AG10803 (cell line): Measurements from ENCODE around the gene ARFIP1.

ENCODE experiments used
- DNase-seq: peaks from one replicate; pipeline ENCODE4 v3.0.0; 2010; ENCODE audit warnings: low read depth
- H3K4me3 ChIP-seq: 2 replicates; pipeline ENCODE4 v1.5.1; 2011; ENCODE audit warnings: mild to moderate bottlenecking, low read length, control low read depth
- TF ChIP-seq, protein P1 (sequence below): conservative IDR thresholded peaks from 2 replicates; pipeline ENCODE4 v1.5.1; 2011; ENCODE audit warnings: mild to moderate bottlenecking, low read length, control low read depth, inconsistent platforms

The ARFIP1 gene

DNA sequence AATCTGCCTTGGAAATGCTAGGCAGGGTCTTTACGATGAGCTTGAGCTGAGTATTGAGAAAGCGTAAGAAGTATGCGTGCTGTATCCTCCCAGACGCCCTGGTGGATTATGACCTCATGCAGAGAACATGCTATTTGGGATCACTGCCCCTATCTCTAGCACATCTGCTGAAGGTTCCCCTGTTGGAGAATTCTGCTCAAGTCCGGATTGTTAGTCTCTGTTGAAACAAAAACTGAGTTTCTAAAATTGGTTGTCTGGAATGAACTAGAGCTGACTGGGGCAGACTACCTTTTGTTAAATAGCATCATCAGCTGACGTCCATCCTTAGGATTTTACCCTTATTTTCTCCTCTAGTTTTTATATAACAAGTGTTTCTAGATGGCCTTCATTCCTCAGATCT lies 163.9 kb downstream of the ARFIP1 start:
- peak; percentile 92 for DNase-seq
- TF ChIP-seq, protein P1, sequence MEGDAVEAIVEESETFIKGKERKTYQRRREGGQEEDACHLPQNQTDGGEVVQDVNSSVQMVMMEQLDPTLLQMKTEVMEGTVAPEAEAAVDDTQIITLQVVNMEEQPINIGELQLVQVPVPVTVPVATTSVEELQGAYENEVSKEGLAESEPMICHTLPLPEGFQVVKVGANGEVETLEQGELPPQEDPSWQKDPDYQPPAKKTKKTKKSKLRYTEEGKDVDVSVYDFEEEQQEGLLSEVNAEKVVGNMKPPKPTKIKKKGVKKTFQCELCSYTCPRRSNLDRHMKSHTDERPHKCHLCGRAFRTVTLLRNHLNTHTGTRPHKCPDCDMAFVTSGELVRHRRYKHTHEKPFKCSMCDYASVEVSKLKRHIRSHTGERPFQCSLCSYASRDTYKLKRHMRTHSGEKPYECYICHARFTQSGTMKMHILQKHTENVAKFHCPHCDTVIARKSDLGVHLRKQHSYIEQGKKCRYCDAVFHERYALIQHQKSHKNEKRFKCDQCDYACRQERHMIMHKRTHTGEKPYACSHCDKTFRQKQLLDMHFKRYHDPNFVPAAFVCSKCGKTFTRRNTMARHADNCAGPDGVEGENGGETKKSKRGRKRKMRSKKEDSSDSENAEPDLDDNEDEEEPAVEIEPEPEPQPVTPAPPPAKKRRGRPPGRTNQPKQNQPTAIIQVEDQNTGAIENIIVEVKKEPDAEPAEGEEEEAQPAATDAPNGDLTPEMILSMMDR, result no peak
- H3K4me3 ChIP-seq, result peak overlapping the region; percentile 16; the same call in 1 of the 2 replicates

DNA sequence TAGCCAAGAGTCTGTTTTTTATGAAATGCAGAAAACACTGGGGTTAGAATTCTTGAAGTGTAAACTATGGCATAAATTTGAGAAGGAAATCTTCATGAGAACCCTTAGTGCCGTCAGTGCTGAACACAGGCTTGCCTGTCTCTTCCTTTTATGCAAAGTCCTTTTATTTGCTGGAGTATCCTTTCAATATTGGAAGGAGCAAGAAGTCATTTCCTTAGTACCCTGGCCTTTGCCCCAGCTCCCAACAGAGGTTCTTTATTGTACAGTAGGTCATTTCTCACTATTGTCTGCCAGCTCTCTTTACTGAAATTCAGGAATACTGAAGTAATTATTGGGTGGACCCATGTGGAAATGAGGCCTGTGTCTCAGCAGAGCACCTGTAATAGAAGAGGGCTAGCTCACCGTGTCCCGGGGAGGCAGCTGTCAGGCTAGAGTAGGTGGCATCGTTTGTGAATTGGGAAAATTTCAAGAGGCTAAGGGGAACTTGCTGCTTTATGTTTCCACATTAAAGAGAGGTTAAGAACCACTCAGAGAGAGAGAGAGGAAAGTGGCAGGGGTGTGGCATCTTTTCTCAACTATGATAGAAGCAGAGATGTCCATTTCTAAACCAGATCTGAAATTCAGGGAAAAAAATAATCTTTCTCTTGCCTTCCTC lies 165.0 kb downstream of the ARFIP1 start:
- TF ChIP-seq, protein P1, result no peak
- no peak for DNase-seq
- no peak overlapping the region for H3K4me3 ChIP-seq

DNA sequence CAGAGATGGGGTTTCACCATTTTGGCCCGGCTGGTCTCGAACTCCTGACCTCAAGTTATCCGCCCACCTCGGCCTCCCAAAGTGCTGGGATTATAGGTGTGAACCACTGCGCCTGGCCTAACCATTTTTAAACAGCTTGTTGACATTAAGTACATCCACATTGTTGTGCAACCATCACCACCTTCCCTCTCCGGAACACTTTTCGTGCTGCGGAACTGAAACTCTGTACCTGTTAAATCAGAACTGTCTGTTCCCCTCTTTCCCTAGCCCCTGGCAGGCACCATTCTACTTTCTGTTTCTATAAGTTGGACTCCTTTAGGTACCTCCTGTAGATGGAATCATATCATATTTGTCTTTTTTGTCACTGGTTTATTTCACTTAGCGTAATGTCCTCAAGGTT lies 165.9 kb downstream of the ARFIP1 start:
- TF ChIP-seq, protein P1, result no peak
- no peak overlapping the region for H3K4me3 ChIP-seq
- no peak for DNase-seq

DNA sequence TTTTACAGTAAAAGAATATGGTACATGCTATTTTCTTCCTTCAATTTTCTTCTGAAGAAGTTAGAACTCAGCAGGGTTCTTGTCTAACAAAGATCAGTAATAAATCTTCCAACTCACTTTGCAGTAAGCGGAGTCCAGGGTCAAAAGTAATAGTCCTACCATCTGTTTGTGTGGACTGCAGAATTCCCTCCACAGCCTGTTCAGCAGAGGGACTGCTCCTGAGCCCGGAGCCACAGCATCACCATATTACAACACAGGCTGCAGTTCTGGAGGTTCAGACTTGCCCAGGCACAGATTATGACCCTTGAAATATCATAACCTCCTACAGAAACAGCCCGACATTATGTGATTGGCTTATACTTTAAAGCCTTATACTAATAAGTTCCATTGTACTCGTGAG lies 166.7 kb downstream of the ARFIP1 start:
- H3K4me3 ChIP-seq, result no peak overlapping the region
- TF ChIP-seq, protein P1, result no peak
- DNase-seq, result no peak

DNA sequence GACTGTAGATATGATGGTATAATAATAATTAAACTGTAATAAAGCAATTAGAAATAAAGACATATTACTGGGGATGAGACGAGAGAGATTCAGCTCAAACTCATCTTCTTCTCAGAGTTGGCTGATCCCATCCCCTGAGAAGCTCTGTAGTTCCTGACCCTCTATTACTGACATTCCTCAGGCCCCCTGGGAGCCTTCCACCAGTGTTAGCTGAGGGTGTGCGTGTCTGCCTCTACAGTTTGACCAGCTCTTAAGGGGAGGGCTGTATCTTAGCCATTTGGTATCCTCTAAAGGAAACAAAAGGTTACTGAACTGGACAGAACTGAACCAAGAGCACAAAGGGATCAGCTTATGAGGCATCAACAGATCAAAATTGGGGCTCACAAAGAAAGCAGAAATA lies 167.6 kb downstream of the ARFIP1 start:
- TF ChIP-seq, protein P1, result no peak
- no peak for DNase-seq
- no peak overlapping the region for H3K4me3 ChIP-seq

DNA sequence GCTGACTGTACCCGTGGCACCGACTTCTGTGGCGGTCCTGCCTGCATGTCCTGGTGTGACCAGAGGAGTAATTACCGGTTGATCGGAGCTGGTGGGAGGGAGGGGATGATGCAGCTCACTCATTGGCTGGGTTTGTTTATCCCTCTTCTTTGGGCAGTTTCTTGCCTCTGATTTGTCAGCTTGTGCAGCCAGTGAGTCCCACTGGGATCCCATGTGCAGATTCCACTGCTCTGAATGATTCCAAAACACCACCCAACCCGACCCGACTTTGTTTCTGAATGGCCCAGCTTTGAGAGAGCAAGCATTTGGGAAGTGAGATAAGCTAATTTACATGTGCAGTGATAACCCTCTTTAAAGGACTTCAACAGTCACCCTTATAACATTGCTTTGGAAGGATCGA lies 170.2 kb downstream of the ARFIP1 start:
- no peak for DNase-seq
- TF ChIP-seq, protein P1, result no peak
- no peak overlapping the region for H3K4me3 ChIP-seq

DNA sequence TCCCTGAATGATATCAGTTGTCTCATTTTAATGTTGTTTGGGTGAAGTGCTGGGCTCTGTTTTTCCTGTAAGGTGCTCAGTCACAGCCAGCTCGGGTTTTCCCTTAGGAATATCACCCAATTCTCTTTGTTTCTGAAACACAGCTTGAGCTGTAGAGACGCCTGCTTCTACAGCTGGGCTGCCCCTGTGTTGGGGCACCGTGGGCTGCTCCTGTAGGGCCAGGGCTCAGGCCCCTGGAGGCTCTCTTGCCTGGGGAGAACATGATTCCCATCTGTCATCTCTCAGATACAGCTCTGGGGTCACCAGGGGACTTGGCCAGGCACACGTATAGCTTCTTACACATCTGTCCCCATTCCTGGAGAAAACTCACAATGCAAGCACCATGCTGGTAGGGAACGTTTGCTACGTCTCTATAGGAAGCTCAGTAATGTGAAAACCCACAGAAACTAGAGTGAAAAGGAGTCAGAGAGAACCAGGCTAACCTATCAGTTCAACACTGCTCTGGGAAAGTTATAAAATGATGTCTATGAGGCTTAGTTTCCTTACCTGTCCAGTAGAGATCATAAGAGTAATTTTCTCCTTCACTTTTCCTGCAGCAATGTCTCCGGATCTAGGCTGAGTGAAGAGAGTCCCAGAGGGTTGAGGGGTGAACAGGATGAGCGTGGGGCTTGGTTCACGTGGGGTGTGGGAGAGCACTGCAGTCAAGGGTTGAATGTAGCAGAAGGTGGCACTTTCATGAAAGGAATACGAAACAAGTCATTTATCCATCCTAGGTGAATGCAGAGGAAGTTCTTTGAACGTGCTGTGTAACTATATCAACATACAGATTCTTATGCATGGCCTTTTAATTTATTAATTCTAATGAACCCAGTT lies 170.9 kb downstream of the ARFIP1 start:
- H3K4me3 ChIP-seq, result no peak overlapping the region
- DNase-seq, result no peak
- TF ChIP-seq, protein P1, result no peak
